ENCODE results near the gene FHIT.

The FHIT gene

GRCh38 chr3:61169621-61170251 is 81.5 kb downstream of the FHIT start:
- no peak for DNase-seq (ENCODE audit: low read depth, low spot score)

GRCh38 chr3:61168286-61168685 is 83.0 kb downstream of the FHIT start:
- no peak for DNase-seq (ENCODE audit: low read depth, low spot score)

GRCh38 chr3:61162965-61163364 is 88.3 kb downstream of the FHIT start:
- no peak for DNase-seq (ENCODE audit: low read depth, low spot score)

GRCh38 chr3:61158667-61159066 is 92.6 kb downstream of the FHIT start:
- DNase-seq (ENCODE audit: low read depth, low spot score), result no peak

GRCh38 chr3:61158216-61158615 is 93.0 kb downstream of the FHIT start:
- DNase-seq (ENCODE audit: low read depth, low spot score), result no peak

- no peak for DNase-seq (ENCODE audit: low read depth, low spot score)
These were observed 93.8 kb downstream of the FHIT start for GRCh38 chr3:61157414-61157813.

- no peak for DNase-seq (ENCODE audit: low read depth, low spot score)
These were observed 95.5 kb downstream of the FHIT start for GRCh38 chr3:61155701-61156292.

GRCh38 chr3:61154457-61155198 is 96.6 kb downstream of the FHIT start:
- DNase-seq (ENCODE audit: low read depth, low spot score), result no peak

GRCh38 chr3:61152071-61152470 is 99.2 kb downstream of the FHIT start:
- no peak for DNase-seq (ENCODE audit: low read depth, low spot score)

GRCh38 chr3:61149236-61149635 is 102.0 kb downstream of the FHIT start:
- no peak for DNase-seq (ENCODE audit: low read depth, low spot score)

- DNase-seq (ENCODE audit: low read depth, low spot score), result no peak
These were observed 105.0 kb downstream of the FHIT start for GRCh38 chr3:61146010-61146890.

- no peak for DNase-seq (ENCODE audit: low read depth, low spot score)
These were observed 109.6 kb downstream of the FHIT start for GRCh38 chr3:61141697-61142096.

- no peak for DNase-seq (ENCODE audit: low read depth, low spot score)
These were observed 110.0 kb downstream of the FHIT start for GRCh38 chr3:61141227-61141626.

GRCh38 chr3:61139686-61140085 is 111.6 kb downstream of the FHIT start:
- DNase-seq (ENCODE audit: low read depth, low spot score), result no peak

GRCh38 chr3:61138401-61138800 is 112.9 kb downstream of the FHIT start:
- no peak for DNase-seq (ENCODE audit: low read depth, low spot score)

- no peak for DNase-seq (ENCODE audit: low read depth, low spot score)
These were observed 115.1 kb downstream of the FHIT start for GRCh38 chr3:61136191-61136590.

- no peak for DNase-seq (ENCODE audit: low read depth, low spot score)
These were observed 116.7 kb downstream of the FHIT start for GRCh38 chr3:61134532-61134931.

GRCh38 chr3:61132062-61132461 is 119.2 kb downstream of the FHIT start:
- no peak for DNase-seq (ENCODE audit: low read depth, low spot score)

- no peak for DNase-seq (ENCODE audit: low read depth, low spot score)
These were observed 132.4 kb downstream of the FHIT start for GRCh38 chr3:61118830-61119229.

GRCh38 chr3:61117045-61117898 is 134.0 kb downstream of the FHIT start:
- DNase-seq (ENCODE audit: low read depth, low spot score), result no peak

- DNase-seq (ENCODE audit: low read depth, low spot score), result no peak
These were observed 136.8 kb downstream of the FHIT start for GRCh38 chr3:61114316-61114953.
